HG02973 (cell line): ENCODE data around the gene CACNA1C.
A peak's percentile ranks its signal among the peaks of the same experiment; 100 is the strongest.
"Not testable (repeated sequence)": the region's sequence is repeated elsewhere in the genome, so short reads cannot be mapped to it uniquely, and the experiment has no call there.

Source experiments
- ATAC-seq: cut with Tn5 transposase; IDR thresholded peaks from one replicate; pipeline ENCODE4 v1.9.1; 2021; ENCODE audit warnings: moderate library complexity; ENCODE audit not compliant: unreplicated experiment

Gene CACNA1C

GRCh38 chr12:2248087-2248900 lies 195.5 kb downstream of the CACNA1C start:
- ATAC-seq: no peak

- peak; percentile 70 for ATAC-seq
Observed at GRCh38 chr12:2248901-2249381, 196.2 kb downstream of the CACNA1C start.

GRCh38 chr12:2250797-2251196 lies 198.0 kb downstream of the CACNA1C start:
- ATAC-seq: no peak

GRCh38 chr12:2251526-2252209 lies 198.9 kb downstream of the CACNA1C start:
- no peak for ATAC-seq

GRCh38 chr12:2255311-2255710 lies 202.5 kb downstream of the CACNA1C start:
- ATAC-seq: no peak

- ATAC-seq: not testable (repeated sequence)
Observed at GRCh38 chr12:2255731-2256130, 202.9 kb downstream of the CACNA1C start.

- no peak for ATAC-seq
Observed at GRCh38 chr12:2256453-2256852, 203.7 kb downstream of the CACNA1C start.

GRCh38 chr12:2256915-2257314 lies 204.1 kb downstream of the CACNA1C start:
- ATAC-seq: no peak

GRCh38 chr12:2258025-2258424 lies 205.2 kb downstream of the CACNA1C start:
- ATAC-seq: no peak

GRCh38 chr12:2259369-2259768 lies 206.6 kb downstream of the CACNA1C start:
- no peak for ATAC-seq

GRCh38 chr12:2260441-2260840 lies 207.7 kb downstream of the CACNA1C start:
- no peak for ATAC-seq

- ATAC-seq: no peak
Observed at GRCh38 chr12:2261708-2262107, 208.9 kb downstream of the CACNA1C start.

- ATAC-seq: no peak
Observed at GRCh38 chr12:2262449-2262848, 209.7 kb downstream of the CACNA1C start.

- ATAC-seq: no peak
Observed at GRCh38 chr12:2263901-2264300, 211.1 kb downstream of the CACNA1C start.

GRCh38 chr12:2264651-2265232 lies 212.0 kb downstream of the CACNA1C start:
- ATAC-seq: no peak

- ATAC-seq: no peak
Observed at GRCh38 chr12:2265461-2266167, 212.8 kb downstream of the CACNA1C start.

- ATAC-seq: no peak
Observed at GRCh38 chr12:2266666-2267620, 214.2 kb downstream of the CACNA1C start.

GRCh38 chr12:2267703-2268470 lies 215.1 kb downstream of the CACNA1C start:
- ATAC-seq: no peak
